Vagina (tissue), 2 donors: ENCODE measurements around the gene SMARCE1.

Source experiments
- POLR2A ChIP-seq, 2 donors: fragments of 450-650 bp; IDR thresholded peaks; one replicate each; pipeline ENCODE4 v1.6.1; 2017; ENCODE audit warnings: antibody characterized with exemption in 2 of 2, mild to moderate bottlenecking in 2 of 2, moderate library complexity in 2 of 2
- POLR2AphosphoS5 ChIP-seq, 2 donors: sonication (generic); formaldehyde crosslinking; IDR thresholded peaks; one replicate each; pipeline ENCODE4 v1.9.0; 2017; ENCODE audit warnings: antibody characterized with exemption in 2 of 2, mild to moderate bottlenecking in 2 of 2, low read depth in 1 of 2; ENCODE audit not compliant: insufficient read depth in 1 of 2
- TF ChIP-seq, protein P1 (sequence below), 3 experiments: fragments of 450-650 bp in 2 of 3; fragments of 200-600 bp in 1 of 3; sonication (generic) in 1 of 3; IDR thresholded peaks; one replicate each; pipeline ENCODE4 v1.5.1; 2017 to 2019; ENCODE audit warnings: antibody characterized with exemption in 3 of 3, mild to moderate bottlenecking in 2 of 3, moderate library complexity in 2 of 3

GRCh38 chr17:40590742-40591141, 56.9 kb downstream of the SMARCE1 start:
- TF ChIP-seq, protein P1, sequence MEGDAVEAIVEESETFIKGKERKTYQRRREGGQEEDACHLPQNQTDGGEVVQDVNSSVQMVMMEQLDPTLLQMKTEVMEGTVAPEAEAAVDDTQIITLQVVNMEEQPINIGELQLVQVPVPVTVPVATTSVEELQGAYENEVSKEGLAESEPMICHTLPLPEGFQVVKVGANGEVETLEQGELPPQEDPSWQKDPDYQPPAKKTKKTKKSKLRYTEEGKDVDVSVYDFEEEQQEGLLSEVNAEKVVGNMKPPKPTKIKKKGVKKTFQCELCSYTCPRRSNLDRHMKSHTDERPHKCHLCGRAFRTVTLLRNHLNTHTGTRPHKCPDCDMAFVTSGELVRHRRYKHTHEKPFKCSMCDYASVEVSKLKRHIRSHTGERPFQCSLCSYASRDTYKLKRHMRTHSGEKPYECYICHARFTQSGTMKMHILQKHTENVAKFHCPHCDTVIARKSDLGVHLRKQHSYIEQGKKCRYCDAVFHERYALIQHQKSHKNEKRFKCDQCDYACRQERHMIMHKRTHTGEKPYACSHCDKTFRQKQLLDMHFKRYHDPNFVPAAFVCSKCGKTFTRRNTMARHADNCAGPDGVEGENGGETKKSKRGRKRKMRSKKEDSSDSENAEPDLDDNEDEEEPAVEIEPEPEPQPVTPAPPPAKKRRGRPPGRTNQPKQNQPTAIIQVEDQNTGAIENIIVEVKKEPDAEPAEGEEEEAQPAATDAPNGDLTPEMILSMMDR (IDR thresholded peaks at IDR 0.05) = no peak
- no peak for TF ChIP-seq POLR2A (IDR thresholded peaks at IDR 0.05)
- TF ChIP-seq POLR2AphosphoS5 (IDR thresholded peaks at IDR 0.05; ENCODE audit: insufficient read depth in 1 of 2, low read depth in 1 of 2) = no peak
